GM21360 (cell line): ENCODE measurements around the gene SPOCK3.
A peak's percentile ranks its signal among the peaks of the same experiment; 100 is the strongest.
"Not testable (repeated sequence)": the region's sequence is repeated elsewhere in the genome, so short reads cannot be mapped to it uniquely, and the experiment has no call there.

Experiments
- ATAC-seq: cut with Tn5 transposase; IDR thresholded peaks from one replicate; pipeline ENCODE4 v1.9.1; 2021; ENCODE audit warnings: mild to moderate bottlenecking, moderate library complexity; ENCODE audit not compliant: unreplicated experiment

The SPOCK3 gene

DNA sequence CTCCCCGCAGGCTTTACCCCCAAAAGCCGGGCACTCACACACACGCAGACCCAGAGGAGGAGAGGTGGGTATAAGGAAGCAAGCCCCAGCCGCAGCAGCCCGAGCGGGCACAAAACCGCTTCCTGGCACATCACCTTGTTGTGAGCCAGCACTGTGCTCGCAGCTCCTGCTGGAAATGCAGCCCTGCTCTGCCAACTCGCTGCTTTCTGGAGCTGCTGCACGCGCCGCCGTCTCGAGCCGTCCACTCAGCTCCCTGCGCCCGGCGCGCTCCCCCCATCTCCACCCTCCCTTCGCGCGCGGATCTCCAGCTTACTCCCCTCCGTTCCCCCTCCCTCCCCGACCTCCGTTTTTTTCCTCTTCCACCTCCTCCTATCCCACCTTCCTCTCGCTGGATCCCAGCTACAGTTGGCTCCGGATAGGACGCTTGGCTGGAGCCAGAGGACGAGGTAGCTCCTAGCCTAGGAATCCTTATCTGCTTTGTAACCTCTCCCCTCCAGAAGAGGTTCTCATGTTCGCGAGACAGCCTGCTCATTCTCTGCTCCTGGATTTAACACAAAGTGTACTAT lies at the start of gene SPOCK3:
Gene SPOCK3, minus strand, starts transcription at position 179 of the 566 bp plus-strand sequence.
- ATAC-seq: peak; percentile 35

DNA sequence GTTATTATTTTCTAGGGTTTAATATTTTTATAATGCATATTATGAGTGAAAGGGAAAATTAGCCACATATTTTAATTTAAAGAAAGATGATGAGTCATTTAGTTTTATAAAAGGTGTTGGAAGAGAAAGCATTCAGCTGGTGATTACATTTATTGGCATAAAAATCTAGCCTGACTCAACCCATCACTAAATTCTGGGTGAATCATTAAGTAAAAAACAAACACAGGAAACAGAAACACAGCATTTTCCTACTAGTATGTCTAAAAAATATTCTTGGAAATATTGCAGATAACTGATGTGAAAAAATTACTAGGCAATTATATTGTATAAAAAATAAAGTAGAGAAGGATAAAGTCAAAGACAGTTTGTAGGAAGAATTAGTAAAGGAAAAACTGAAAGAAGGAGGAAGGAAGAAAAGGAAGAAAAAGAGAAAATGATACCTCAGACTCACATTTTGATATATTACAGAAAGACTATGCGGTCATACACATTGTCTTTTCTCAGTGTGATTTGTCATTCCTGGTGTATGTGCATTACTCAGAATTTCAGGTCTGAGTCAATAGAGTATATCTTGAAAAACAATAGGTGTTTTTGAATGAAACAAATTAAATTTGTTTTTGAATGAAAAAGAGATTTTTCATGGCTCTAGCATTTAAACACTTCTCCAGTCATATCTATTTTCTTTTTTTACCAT lies 48.0 kb upstream of the SPOCK3 start:
- no peak for ATAC-seq

DNA sequence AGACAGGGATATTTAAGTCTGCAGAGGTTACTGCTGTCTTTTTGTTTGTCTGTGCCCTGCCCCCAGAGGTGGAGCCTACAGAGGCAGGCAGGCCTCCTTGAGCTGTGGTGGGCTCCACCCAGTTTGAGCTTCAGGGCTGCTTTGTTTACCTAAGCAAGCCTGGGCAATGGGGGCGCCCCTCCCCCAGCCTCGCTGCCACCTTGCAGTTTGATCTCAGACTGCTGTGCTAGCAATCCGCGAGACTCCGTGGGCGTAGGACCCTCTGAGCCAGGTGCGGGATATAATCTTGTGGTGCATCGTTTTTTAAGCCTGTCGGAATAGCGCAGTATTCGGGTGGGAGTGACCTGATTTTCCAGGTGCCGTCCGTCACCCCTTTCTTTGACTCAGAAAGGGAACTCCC lies 47.3 kb upstream of the SPOCK3 start:
- ATAC-seq: not testable (repeated sequence)

DNA sequence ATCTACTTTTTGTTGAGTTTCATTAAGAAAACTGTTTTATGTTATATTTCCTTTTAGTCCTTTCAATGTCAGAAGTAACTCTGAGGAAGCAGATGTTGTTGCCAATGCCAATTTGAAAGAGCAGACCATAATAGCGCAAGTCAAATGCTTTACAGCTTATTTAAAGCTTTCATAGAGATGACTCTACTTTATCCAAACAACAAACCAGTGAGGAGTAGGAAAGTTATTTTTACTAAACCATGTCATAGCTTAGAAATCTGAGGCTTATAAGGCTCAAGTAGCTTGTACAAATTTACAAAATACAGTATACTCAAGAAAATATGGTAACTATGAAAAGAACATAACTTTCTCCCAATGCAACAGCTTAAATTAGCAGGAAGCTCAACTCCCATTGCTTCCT lies 40.1 kb upstream of the SPOCK3 start:
- no peak for ATAC-seq

DNA sequence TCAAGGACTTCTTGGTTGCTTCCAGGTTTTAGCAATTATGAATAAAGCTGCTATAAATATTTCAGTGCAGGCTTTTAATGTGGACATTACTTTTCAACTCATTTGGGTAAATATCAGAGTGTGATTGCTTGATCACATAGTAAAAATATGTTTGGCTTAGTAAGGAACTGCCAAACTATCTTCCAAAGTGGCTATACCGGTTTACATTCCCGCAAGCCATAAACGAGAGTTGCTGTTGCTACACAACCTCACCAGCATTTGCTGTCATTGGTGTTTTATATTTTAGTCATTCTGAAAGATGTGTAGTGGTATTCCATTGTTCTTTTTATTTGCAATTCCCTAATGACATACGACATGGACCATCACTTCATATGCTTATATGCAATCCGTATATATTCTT lies 30.9 kb upstream of the SPOCK3 start:
- ATAC-seq: no peak

DNA sequence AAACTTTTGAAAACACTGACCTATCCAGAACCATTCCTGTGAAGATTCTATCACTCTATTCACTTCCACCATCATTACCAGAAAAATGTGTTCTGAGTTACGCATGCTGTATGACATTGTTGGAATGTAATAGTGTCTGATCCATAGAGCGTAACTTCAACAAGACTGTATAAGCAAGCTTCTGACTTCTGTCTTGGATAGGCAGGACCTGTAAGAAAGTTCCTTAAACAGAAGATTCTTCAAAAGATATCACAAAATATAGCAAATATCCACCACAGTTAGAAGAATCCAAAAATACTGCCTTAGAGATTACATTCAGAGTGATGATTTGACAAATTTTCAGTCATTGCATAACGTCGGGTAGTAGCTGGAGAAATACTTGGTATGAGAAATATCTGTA lies 14.0 kb upstream of the SPOCK3 start:
- ATAC-seq: no peak

DNA sequence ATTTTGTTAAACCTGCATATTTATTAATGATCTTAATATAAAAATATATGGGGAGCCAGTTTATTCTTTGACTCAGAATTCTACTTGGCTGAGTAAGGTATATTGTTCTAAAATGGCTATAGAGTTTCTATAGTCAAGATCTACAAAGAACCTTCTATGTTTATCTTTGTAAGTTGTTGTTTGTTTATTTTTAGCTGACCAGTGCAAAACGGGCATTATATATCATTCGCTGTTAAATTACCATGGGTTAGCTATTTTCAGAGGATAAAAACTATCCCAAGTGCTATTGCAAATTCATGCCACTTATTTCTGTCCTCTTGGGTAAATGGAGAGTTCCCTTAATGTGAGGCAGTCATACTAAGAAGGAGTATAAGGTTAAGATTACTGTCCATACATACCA lies 5.3 kb upstream of the SPOCK3 start:
- ATAC-seq: no peak

DNA sequence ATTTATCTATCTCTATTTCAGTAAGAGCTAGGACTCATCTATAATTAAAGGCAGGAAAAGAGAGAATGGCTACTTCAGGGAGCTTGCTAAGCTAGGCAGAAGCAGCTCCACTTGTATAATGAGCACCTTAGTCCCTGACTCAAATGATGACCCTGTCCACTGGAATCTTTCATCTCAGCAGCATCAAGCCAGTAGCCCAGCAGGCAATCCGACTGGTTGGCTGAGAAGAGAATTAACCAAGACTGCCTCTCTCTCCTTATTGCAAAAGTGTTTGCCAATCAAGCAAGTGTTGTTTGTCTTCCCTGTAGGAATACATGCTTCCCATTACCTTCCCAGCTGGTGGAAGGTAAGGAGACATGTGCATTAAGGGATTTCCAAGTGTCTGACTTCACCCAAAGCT lies 3.9 kb upstream of the SPOCK3 start:
- ATAC-seq: no peak

DNA sequence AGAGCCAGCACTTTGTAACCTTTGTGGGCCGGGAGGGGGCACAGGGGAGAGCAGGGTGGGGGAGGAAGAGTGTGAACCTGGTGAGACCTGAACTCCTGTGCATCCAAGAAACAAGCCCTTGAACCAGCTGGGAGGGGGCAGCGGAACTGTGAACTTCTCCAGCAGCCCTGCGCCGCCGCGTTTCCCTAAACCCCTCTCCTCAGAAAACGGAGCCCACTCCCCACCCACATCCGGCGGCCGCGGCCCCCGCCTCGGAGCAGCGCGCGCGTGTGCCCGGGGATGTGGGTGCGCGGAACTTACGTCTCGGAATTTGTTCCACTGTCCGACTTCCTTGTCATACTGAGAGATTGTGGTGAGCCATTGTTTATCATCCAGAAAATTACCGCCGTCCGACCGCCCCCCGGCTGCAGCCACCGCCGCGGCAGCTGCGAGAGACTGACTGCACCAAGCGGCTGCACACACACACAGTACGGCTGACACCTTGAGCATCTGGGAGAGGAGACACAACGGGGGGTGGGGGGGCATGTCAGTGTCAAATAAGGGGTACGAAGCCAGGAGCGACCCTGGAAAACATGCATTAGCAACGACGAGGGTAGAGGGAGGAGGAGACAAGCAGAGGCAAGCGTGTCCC lies 494 bp downstream of the SPOCK3 start:
- peak; percentile 67 for ATAC-seq

DNA sequence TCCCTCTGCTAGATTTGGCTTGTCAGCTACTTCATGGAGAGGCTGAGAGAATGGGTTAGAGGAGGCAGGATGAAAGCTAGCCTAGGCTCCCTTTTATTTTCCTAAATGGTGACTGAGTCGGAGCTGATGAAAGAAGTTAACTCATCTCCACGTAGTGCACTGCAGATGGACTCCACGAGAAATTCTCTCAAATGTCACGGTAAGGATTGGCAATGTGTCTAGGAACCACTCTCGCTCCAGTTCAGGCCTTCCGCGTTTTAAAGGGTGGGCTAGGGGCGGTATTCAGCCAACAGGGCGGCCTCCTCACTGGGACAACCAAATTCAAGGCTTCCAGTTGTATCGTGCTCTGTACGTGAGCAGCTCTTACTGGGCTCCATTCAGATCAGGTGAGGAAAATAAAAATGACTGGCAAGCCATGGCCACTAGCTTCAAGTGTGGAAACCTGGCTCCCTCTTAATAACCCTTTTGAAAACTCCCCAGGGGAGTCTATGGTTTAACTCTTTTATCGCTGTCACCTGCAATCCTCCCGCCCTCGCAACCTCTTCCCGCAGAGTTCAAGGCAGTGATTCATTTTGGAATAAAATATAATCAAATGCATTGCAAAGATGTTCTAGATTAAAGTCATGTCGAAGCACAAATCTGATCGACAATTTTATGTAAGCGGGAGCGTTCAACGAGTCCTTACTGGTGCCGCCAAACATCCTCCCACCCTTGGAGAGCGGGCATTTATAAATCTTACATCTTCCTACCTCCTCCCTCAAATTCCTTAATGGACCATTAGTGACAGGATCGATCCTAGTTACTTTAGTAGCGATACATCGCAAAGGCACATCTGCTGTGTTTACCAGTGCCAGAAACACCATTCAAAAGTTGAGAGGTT lies 1.2 kb downstream of the SPOCK3 start:
- ATAC-seq: no peak

DNA sequence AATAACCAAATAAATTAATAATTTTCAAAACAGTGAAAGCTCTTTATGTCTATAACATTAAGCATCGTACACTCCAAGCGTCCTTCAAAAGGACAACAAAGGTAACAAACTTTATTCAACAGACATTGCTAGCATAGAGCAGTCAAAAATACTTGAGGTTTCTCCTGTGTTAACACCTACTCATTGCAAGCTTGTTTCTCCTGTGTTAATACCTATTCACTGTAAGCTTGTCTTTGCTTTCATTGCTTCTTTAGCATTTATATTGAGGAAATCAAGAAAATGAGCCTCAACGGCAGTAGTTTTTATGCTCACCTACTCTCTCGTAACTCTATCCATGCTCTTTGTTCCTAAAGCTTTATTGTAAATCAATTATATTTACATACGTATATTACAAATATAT lies 3.5 kb downstream of the SPOCK3 start:
- no peak for ATAC-seq

DNA sequence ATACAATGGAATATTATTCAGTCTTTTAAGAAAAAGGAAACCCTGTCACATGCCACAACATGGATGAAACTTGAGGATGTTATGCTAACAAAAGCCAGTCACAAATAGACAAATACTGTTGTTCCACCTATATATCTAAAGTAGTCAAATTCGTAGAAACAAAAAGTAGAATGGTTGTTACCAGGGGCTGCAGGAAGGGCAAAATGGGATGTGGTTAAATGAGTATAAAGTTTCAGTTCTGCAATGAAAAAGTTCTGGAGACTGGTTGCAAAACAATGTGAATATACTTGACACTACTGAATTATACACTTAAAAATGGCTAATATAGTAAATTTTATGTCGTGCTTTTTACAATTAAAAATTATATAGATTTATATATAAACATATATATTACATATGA lies 12.2 kb downstream of the SPOCK3 start:
- ATAC-seq: peak; percentile 97

DNA sequence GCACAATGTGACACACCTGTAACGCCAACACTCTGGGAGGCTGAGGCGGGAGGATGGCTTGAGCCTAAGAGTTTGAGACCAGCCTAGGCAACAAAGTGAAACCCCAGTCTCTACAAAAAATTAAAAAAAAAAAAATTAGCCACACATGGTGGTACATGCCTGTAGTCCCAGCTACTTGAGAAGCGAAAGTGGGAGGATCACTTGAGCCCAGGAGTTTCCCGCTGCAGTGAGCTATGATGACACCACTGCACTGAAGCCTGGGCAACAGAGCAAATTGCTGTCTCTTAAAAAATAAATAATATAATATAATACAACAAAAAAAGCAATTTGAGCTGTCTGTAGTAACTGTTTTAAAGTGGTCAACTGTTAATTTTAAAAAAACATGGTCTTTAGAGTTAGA lies 13.2 kb downstream of the SPOCK3 start:
- ATAC-seq: no peak

DNA sequence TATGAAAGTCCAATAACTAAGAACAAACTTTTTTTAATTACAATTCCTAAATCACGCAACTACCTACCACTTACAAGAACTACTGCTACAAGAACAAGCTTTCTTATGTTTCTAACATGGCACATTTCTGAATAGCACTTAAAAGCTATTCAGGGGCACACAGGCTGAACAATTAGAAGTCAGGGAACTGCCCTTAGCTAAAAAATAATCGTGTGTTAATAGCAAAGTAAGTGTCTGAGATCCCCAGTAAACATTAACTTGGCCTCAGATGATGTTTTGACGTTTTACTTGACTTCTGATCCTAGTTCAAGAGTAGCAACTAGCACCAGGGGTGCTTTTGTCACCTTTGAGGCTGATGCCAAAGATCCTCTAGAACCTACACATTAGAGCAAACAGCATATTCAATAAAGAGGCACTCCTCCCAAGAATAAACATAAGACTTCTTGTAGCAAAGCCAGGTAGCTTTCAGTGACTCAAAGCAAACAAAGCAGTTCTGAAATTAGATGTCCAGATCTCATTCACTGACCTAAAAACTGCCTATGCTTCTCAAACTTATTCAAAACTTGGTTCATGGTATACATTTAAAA lies 16.2 kb downstream of the SPOCK3 start:
- ATAC-seq: no peak

DNA sequence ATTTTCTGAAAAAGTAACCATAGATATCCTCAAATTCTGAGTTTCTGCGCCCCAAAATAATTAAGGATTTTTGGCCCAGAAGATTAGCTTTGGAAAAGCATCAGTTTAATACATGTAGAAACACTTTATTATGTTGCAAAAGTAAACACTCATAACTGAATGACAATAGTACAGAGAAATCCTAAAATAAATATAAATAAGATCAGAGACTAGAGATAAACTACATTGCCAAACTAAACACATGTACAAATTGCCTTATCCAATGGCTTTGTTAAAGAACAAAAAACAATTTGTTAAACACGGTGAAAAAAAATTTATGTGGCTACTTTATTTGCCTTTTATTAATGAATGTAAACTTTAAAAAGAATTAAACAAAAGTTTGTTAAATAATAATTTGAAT lies 17.5 kb downstream of the SPOCK3 start:
- no peak for ATAC-seq

DNA sequence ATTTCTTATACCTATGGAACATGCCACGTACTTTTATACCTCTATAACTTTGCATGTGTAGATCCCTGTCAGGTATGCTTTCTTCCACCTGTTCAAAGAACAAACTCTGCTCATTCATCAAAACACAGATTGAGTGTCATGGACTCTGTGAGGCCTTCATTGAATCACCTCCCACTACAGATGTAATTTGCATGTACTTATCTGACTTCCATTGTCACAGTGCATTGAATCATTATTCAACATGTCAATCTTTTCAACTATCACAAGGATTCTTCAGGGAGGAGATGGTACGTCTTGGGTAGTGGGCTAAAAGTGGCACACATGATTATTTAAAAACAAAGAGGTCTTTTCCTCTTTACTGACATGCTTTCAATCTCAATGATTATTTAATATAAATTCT lies 24.1 kb downstream of the SPOCK3 start:
- no peak for ATAC-seq

DNA sequence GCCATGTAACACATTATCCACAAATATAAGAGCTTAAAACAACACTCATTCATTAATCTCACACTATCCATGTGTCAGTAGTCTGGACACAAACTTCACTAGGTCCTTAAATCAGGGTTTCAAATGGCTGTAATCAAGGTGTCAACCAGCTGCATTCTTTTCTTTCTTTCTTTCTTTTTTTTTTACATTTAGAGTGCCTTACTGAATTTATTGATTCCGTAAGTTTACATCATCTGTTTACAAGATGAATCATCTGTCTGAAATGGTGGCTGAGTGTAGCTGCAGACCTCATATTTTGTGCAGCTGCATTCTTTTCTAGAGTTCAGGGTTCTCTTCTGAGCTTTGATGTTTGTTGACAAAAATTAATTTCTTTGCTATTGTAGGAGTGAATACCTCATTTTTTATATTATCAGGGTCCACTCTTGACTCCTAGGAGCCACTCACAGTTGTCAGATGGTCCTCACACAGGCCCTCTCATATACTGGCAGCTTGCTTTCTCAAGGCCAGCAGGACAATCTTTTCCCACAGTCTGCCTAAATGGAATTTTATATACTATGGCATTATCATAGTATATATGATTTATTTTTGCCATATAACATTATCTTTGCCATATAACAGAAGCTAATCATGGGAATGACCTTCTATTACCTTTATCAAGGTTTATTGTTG lies 37.8 kb downstream of the SPOCK3 start:
- no peak for ATAC-seq

DNA sequence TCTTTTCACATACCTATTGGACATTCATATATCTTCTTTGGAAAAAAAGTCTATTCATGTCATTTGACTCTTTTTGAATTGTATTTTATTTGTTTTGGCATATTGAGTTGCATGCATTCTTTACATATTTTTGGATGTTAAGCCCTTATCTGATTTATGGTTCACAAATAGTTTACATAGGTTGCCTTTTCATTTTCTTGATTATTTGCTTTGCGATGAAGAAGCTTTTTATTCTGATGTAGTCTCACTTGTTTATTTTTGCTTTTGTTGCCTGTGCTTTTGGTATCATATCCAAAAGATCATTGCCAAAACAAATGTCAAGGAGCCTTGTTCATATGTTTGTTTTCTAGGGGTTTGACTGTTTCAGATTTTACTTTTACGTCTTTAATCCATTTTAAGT lies 43.9 kb downstream of the SPOCK3 start:
- no peak for ATAC-seq

DNA sequence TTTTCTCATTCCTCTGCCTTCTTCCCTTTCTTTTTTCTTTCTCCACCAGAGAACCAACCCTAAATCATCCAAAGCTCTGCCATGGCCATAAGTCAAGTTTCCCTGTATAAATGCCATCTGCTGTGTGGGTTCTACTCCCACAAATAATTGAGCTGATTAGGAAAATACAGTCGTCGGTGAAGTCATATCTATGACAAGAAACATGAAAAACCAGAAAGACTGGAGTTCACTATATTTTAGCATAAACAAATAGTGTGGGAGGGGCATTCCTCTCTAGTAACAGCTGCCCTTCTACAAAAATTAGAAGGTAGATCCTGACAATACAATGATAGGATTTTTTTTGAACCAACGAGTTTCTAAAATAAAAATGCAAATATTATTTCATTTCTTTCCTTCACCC lies 48.8 kb downstream of the SPOCK3 start:
- ATAC-seq: no peak

DNA sequence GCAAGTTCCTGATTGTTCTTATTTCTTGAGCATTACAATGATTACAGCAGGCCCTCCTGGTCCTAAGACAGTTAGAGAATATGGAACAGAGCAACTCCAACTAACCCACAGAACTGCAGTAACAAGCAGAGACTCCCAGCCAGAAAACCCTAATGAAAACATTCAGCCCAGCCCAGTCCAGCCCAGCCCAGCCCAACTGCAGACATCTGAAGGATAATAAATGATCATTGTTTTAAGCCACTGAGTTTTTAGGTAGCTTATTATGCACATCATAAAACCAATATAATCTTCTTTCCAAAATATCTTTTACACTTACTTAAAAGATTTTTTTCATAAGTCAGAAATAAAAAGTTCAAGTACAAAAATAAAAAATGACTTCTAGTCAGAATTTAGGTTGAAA lies 51.3 kb downstream of the SPOCK3 start:
- no peak for ATAC-seq

DNA sequence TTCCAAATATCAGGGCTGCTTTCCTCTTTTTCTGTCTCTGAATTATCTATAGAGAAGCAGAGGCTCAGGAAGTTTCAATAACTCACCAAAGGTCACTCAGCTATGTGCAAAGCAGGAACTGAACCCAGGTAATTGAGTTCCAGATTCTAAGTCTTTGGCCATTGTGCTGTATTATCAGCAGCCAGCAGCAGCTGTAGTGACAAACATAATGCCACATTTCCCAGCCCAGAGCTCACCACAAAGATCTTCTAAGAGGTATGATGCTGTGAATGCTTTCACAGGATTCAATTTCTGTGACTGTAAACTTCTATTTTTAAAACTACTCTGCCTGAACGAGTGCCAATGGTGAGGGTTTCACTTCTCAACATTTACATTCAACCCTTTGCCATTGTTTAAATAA lies 56.4 kb downstream of the SPOCK3 start:
- peak; percentile 72 for ATAC-seq
